Type B pancreatic cell (in vitro differentiated cells): ENCODE measurements around the gene SAP30L. TPM values are rescaled to one million over a fixed set of nuclear protein-coding genes. Genes with fewer than 3 reads are reported as not detected.

Source experiments
- DNase-seq: peaks from one replicate; pipeline ENCODE4 v3.0.0; 2021; ENCODE audit warnings: mixed read lengths; ENCODE audit not compliant: unreplicated experiment; ENCODE audit errors: extremely low spot score
- H3K27ac Mint-ChIP-seq: 2 replicates; pipeline ENCODE4 v1.8.0; 2021; ENCODE audit warnings: mild to moderate bottlenecking, mixed read lengths
- H3K27me3 Mint-ChIP-seq: 2 replicates; pipeline ENCODE4 v1.8.0; 2021; ENCODE audit warnings: mixed read lengths
- H3K36me3 Mint-ChIP-seq: 2 replicates; pipeline ENCODE4 v1.8.0; 2021; ENCODE audit warnings: mixed read lengths
- H3K4me1 Mint-ChIP-seq: one replicate; pipeline ENCODE4 v1.8.0; 2021; ENCODE audit warnings: mixed read lengths; ENCODE audit not compliant: unreplicated experiment
- H3K4me3 Mint-ChIP-seq: 2 replicates; pipeline ENCODE4 v1.8.0; 2021; ENCODE audit warnings: mild to moderate bottlenecking, mixed read lengths
- H3K9me3 Mint-ChIP-seq: 2 replicates; pipeline ENCODE4 v1.8.0; 2021; ENCODE audit warnings: mixed read lengths
- total RNA-seq: library from RNA; stranded (reverse); gene quantifications from 2 replicates; pipeline ENCODE4 v1.2.1, GENCODE V29; 2021; ENCODE audit warnings: low replicate concordance
- TF ChIP-seq, protein P1 (sequence below): fragments of 200-600 bp; sonication (generic); conservative IDR thresholded peaks from 2 replicates; pipeline ENCODE4 v1.5.0; 2021; ENCODE audit warnings: antibody characterized with exemption, mild to moderate bottlenecking

The SAP30L gene
- total RNA-seq, 1 donor from 2014 or later = 43.7 TPM

DNA sequence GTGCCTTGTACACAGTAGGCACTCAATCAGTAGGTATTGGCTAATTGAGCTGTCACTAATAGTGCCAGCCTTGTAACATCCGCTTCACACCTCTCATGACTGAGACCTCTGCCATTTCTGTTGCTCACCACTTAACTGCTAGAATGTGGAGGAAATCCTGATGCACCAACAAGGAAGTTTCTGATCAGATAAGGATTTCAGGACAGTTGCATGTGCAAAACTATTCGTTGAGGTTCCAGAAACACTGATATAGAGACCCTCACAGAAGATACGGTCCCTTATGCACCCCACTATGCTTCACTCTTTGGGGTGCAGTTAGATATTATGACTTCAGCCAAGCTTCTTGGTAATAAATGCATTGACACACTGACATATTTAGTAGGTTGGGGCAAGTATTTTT, 10.7 kb downstream of the SAP30L start:
- Mint-ChIP-seq H3K4me1 (no peaks in the 10 kb centered on the region), H3K4me3 (no peak overlapping the region), H3K9me3 (no peaks in the 10 kb centered on the region), H3K27ac (no peak overlapping the region), H3K27me3 (no peaks in the 10 kb centered on the region), H3K36me3 (peaks cover 34% of the 10 kb centered on the region)
- TF ChIP-seq, protein P1, sequence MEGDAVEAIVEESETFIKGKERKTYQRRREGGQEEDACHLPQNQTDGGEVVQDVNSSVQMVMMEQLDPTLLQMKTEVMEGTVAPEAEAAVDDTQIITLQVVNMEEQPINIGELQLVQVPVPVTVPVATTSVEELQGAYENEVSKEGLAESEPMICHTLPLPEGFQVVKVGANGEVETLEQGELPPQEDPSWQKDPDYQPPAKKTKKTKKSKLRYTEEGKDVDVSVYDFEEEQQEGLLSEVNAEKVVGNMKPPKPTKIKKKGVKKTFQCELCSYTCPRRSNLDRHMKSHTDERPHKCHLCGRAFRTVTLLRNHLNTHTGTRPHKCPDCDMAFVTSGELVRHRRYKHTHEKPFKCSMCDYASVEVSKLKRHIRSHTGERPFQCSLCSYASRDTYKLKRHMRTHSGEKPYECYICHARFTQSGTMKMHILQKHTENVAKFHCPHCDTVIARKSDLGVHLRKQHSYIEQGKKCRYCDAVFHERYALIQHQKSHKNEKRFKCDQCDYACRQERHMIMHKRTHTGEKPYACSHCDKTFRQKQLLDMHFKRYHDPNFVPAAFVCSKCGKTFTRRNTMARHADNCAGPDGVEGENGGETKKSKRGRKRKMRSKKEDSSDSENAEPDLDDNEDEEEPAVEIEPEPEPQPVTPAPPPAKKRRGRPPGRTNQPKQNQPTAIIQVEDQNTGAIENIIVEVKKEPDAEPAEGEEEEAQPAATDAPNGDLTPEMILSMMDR = no peak
- no peak for DNase-seq

DNA sequence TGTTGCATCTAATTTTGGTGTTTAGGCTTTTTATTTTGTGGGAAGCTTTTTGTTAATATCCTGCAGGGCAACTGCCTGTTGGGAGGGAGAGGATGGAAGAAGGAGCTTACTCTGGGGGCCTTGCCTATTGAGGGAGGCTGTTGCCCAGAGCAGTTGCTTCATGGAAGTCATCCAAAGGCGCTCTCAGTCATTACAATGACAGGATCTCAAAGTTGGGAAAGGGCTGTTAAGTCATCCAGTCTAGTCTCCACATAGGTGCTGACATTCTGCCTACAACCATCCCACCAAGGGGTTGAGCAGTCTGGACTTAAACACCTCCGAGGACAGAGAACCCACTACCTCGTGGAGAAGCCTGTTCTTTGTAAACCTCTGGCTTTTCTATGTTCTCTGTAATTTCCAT, 13.2 kb downstream of the SAP30L start:
- TF ChIP-seq, protein P1 = no peak
- no peaks in the 10 kb centered on the region for H3K27me3 Mint-ChIP-seq
- H3K27ac Mint-ChIP-seq = no peak overlapping the region
- H3K4me3 Mint-ChIP-seq = no peak overlapping the region
- no peaks in the 10 kb centered on the region for H3K4me1 Mint-ChIP-seq
- no peak for DNase-seq
- peaks cover 20% of the 10 kb centered on the region for H3K36me3 Mint-ChIP-seq
- H3K9me3 Mint-ChIP-seq = no peaks in the 10 kb centered on the region

DNA sequence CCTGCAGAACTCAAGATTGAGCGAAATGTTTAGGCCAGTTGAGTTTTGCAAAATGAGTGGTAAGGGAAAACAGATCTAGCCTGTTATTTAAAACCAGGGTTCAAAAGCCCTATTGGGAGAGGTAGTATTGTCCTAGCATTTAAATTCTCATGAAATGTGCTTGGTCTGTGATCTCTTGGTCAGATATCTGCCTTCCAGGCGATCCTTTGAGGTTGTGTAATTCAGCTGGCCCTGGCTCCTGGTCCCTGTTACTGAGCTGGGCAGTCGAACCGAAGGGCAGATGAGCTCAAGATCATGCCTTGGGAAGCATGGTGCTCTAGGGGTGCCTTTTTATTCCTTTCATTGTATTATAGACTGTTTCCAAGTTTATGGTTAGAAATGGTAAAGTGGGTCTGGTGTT, 14.4 kb downstream of the SAP30L start:
- no peaks in the 10 kb centered on the region for H3K9me3 Mint-ChIP-seq
- no peak overlapping the region for H3K27ac Mint-ChIP-seq
- TF ChIP-seq, protein P1 = no peak
- no peak overlapping the region for H3K4me3 Mint-ChIP-seq
- H3K4me1 Mint-ChIP-seq = no peaks in the 10 kb centered on the region
- H3K36me3 Mint-ChIP-seq = peaks cover 20% of the 10 kb centered on the region
- peaks cover 6% of the 10 kb centered on the region for H3K27me3 Mint-ChIP-seq
- DNase-seq = no peak

DNA sequence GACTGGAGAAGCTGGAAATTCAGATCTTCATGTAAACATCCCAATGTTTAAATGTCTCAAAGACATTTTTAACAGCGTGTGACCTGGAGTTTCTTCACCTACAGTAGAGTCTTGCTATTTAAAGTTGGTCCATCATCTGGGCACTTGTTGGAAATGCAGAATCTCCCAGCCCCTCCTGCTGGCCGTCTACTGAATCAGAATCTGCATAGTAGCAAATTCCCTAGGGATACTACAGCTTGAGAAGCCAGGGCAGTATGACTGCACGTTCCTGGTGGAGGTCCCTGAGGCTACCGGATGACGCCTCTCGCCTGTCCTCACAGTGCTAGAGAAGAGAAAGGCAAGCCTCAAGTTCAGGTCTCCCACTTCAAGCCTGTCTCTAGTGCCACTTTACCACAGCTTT, 15.7 kb downstream of the SAP30L start:
- no peak for DNase-seq
- no peak overlapping the region for H3K4me3 Mint-ChIP-seq
- peaks cover 14% of the 10 kb centered on the region for H3K27me3 Mint-ChIP-seq
- peaks cover 11% of the 10 kb centered on the region for H3K36me3 Mint-ChIP-seq
- H3K4me1 Mint-ChIP-seq = no peaks in the 10 kb centered on the region
- H3K9me3 Mint-ChIP-seq = no peaks in the 10 kb centered on the region
- no peak overlapping the region for H3K27ac Mint-ChIP-seq
- TF ChIP-seq, protein P1 = peak; percentile 36

DNA sequence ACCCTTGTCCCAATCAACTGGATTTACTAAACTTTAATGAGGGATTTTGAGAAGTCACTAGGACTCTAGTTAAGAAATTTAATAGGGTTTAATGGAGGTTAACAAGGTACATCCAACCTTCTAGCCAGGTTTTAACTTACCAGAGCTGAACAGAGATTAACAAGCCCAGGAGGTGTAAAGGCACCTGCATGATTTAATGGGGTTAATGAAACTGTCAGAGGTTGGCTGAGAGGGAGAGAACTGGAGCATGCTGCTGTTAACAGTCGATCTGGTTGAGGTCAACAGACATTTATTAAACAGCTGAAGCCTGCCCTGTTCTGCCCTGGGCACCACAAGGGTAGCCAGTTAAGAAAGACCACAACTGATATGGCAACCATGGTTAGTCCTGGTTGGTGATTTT, 18.6 kb downstream of the SAP30L start:
- TF ChIP-seq, protein P1 = no peak
- Mint-ChIP-seq H3K27ac (no peak overlapping the region), H3K9me3 (no peaks in the 10 kb centered on the region), H3K36me3 (no peaks in the 10 kb centered on the region), H3K4me1 (no peaks in the 10 kb centered on the region), H3K27me3 (peaks cover 36% of the 10 kb centered on the region), H3K4me3 (no peak overlapping the region)
- no peak for DNase-seq

DNA sequence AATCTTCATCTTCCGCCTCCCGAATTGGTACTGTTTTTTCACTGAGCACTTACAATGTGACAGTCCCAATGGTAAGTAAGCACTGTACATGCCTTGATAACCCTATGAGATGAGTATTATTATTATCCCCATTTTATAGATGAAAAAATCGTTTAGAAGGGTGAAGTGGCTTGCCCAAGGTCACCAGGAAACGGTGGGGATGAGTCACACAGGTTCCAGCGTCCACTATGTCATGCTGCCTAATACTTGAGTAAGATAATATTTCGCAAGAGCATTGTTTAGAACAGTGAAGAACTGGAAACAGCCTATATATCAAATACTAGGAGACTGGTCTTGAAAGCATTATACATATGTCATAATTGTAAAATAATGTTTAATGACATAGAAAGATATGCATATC, 19.4 kb downstream of the SAP30L start:
- TF ChIP-seq, protein P1 = no peak
- Mint-ChIP-seq H3K27ac (no peak overlapping the region), H3K4me1 (no peaks in the 10 kb centered on the region), H3K36me3 (no peaks in the 10 kb centered on the region), H3K4me3 (no peak overlapping the region), H3K27me3 (peaks cover 41% of the 10 kb centered on the region), H3K9me3 (no peaks in the 10 kb centered on the region)
- DNase-seq = no peak
